Measurements from ENCODE around the gene ZNHIT3.

DNA sequence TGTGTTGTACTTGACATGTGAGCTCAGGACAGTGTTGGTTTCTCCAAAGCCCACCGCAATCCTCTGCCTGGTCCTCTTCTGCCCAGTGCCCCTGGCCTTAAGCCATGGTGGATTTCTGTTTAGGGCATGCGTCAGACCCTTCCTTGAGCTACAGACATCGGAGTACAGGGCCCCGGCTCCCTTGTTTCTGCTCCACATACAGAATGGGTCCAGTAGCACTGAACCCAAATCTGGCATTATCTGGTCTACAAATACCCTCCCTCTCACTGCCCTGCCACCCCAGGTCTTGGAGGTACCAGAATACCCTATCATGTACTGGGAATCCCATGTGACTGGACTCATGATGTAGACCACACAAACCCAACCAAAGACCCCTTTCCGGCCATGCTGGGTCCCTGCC lies 27.4 kb upstream of the ZNHIT3 start:
- TF ChIP-seq EZH2 (IDR thresholded peaks at IDR 0.05; ENCODE audit: borderline replicate concordance) (no peak), EZH2phosphoT487 (IDR thresholded peaks at IDR 0.05; ENCODE audit: low read depth, severe bottlenecking, unreplicated experiment) (no peak)
- TF ChIP-seq, protein P1, sequence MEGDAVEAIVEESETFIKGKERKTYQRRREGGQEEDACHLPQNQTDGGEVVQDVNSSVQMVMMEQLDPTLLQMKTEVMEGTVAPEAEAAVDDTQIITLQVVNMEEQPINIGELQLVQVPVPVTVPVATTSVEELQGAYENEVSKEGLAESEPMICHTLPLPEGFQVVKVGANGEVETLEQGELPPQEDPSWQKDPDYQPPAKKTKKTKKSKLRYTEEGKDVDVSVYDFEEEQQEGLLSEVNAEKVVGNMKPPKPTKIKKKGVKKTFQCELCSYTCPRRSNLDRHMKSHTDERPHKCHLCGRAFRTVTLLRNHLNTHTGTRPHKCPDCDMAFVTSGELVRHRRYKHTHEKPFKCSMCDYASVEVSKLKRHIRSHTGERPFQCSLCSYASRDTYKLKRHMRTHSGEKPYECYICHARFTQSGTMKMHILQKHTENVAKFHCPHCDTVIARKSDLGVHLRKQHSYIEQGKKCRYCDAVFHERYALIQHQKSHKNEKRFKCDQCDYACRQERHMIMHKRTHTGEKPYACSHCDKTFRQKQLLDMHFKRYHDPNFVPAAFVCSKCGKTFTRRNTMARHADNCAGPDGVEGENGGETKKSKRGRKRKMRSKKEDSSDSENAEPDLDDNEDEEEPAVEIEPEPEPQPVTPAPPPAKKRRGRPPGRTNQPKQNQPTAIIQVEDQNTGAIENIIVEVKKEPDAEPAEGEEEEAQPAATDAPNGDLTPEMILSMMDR (IDR thresholded peaks at IDR 0.05; ENCODE audit: poor library complexity), result no peak
